SKM-1 treated with dmso at 0.1 percent for 144 hours (cell line): ENCODE data around the gene PTPRD.

Experiments
- DNase-seq: peaks from one replicate; lab custom pipeline; 2025; ENCODE audit not compliant: unreplicated experiment; lab: John Stamatoyannopoulos, UW

Gene PTPRD

GRCh38 chr9:8622871-8623270 is 1989.9 kb downstream of the PTPRD start:
- DNase-seq, result no peak

GRCh38 chr9:8622222-8622802 is 1990.5 kb downstream of the PTPRD start:
- no peak for DNase-seq

- no peak for DNase-seq
Measured at GRCh38 chr9:8621416-8621815, 1991.4 kb downstream of the PTPRD start.

- DNase-seq, result no peak
Measured at GRCh38 chr9:8616414-8616813, 1996.4 kb downstream of the PTPRD start.

- no peak for DNase-seq
Measured at GRCh38 chr9:8614926-8615440, 1997.8 kb downstream of the PTPRD start.

- DNase-seq, result no peak
Measured at GRCh38 chr9:8613346-8613825, 1999.4 kb downstream of the PTPRD start.

- no peak for DNase-seq
Measured at GRCh38 chr9:8611153-8611552, 2001.6 kb downstream of the PTPRD start.

- DNase-seq, result no peak
Measured at GRCh38 chr9:8610256-8610655, 2002.5 kb downstream of the PTPRD start.

GRCh38 chr9:8605096-8605495 is 2007.7 kb downstream of the PTPRD start:
- no peak for DNase-seq

GRCh38 chr9:8604201-8604600 is 2008.6 kb downstream of the PTPRD start:
- no peak for DNase-seq

- DNase-seq, result no peak
Measured at GRCh38 chr9:8600914-8601680, 2011.7 kb downstream of the PTPRD start.

GRCh38 chr9:8599937-8600336 is 2012.9 kb downstream of the PTPRD start:
- DNase-seq, result no peak

- no peak for DNase-seq
Measured at GRCh38 chr9:8589476-8589875, 2023.3 kb downstream of the PTPRD start.

GRCh38 chr9:8585036-8585435 is 2027.8 kb downstream of the PTPRD start:
- DNase-seq, result no peak

GRCh38 chr9:8579661-8580060 is 2033.1 kb downstream of the PTPRD start:
- DNase-seq, result no peak

- DNase-seq, result no peak
Measured at GRCh38 chr9:8576741-8577140, 2036.1 kb downstream of the PTPRD start.

- no peak for DNase-seq
Measured at GRCh38 chr9:8574846-8575245, 2038.0 kb downstream of the PTPRD start.

- no peak for DNase-seq
Measured at GRCh38 chr9:8572209-8572608, 2040.6 kb downstream of the PTPRD start.

GRCh38 chr9:8571643-8572042 is 2041.2 kb downstream of the PTPRD start:
- DNase-seq, result no peak

- DNase-seq, result no peak
Measured at GRCh38 chr9:8570776-8571175, 2042.0 kb downstream of the PTPRD start.

GRCh38 chr9:8569823-8570222 is 2043.0 kb downstream of the PTPRD start:
- no peak for DNase-seq

GRCh38 chr9:8567963-8568579 is 2044.7 kb downstream of the PTPRD start:
- no peak for DNase-seq
